HepG2 (cell line): ENCODE measurements around the gene NAA16. TPM values are rescaled to one million over a fixed set of nuclear protein-coding genes. Genes with fewer than 3 reads are reported as not detected.

Experiments
- ATAC-seq: fragments of 200-7000 bp; cut with Tn5 transposase; 3 replicates; pipeline ENCODE4 v1.9.1; 2020; ENCODE audit warnings: mild to moderate bottlenecking, moderate library complexity
- BruUV-seq: library from RNA; stranded (reverse); fragments of 400-500 nt; replicated peaks from 2 replicates; lab custom pipeline; 2021; lab: Mats Ljungman, UMichigan
- CTCF ChIA-PET: fragments of 300-600 bp; formaldehyde crosslinking; extraction: SDS; loops from one replicate; lab custom pipeline; 2021; ENCODE audit warnings: low total read pairs, inconsistent platforms, low intra/inter-chr PET ratio; lab: Yijun Ruan, JAX
- POLR2A ChIA-PET: fragments of 350-600 bp; sonication (Branson Sonifier 250); formaldehyde crosslinking; loops from one replicate; lab custom pipeline; 2020; ENCODE audit warnings: antibody characterized with exemption, inconsistent platforms; lab: Yijun Ruan, JAX
- DNase-seq: peaks from one replicate; pipeline ENCODE4 v3.0.0-alpha.2; 2015; ENCODE audit warnings: low spot score
- FAIRE-seq: peaks from 3 replicates; lab custom pipeline; 2011; peaks lifted over from hg19 to GRCh38; lab: Jason Lieb, UNC
- H2AFZ ChIP-seq: one replicate; pipeline ENCODE4 v1.6.1; 2011; ENCODE audit warnings: low read length, inconsistent platforms
- H3K27ac ChIP-seq: fragments of 300-600 bp; 3 replicates; pipeline ENCODE4 v1.8.0; 2011; ENCODE audit warnings: mixed run types, mild to moderate bottlenecking, mixed read lengths, low read length, inconsistent platforms; ENCODE audit not compliant: insufficient read depth; ENCODE audit errors: extremely low read length
- H3K27me3 ChIP-seq, 2 experiments: fragments of 200-600 bp in 1 of 2; 2 replicates in 1 of 2; 3 replicates in 1 of 2; pipeline versions ENCODE4 v1.6.0 to v1.8.0; 2011; ENCODE audit warnings: low read length in 2 of 2, mild to moderate bottlenecking in 2 of 2, moderate library complexity in 2 of 2, inconsistent platforms in 1 of 2; ENCODE audit not compliant: insufficient read depth in 2 of 2, control insufficient read depth in 1 of 2
- H3K36me3 ChIP-seq, 2 experiments: fragments of 200-600 bp in 1 of 2; replicated peaks in 1 of 2; 2 replicates in 1 of 2; 3 replicates in 1 of 2; pipeline versions ENCODE4 v1.5.1 to v1.8.0; 2011; ENCODE audit warnings: low read length in 2 of 2, inconsistent platforms in 1 of 2; ENCODE audit not compliant: insufficient read depth in 2 of 2, control insufficient read depth in 1 of 2
- H3K4me1 ChIP-seq: 2 replicates; pipeline ENCODE4 v1.5.1; 2012; ENCODE audit warnings: low read length, inconsistent platforms; ENCODE audit not compliant: insufficient read depth
- H3K4me2 ChIP-seq: 2 replicates; pipeline ENCODE4 v1.6.0; 2011; ENCODE audit warnings: low read depth, low read length, inconsistent platforms
- H3K4me3 ChIP-seq, 3 experiments: fragments of 200-600 bp in 1 of 3; sonication (generic), shearing (Covaris generic) in 1 of 3; replicated peaks in 1 of 3; 2 replicates each; pipeline ENCODE4 v1.5.1; 2011 to 2016; ENCODE audit warnings: low read length in 3 of 3, inconsistent platforms in 2 of 3, low read depth in 2 of 3, mild to moderate bottlenecking in 2 of 3, control low read depth in 1 of 3, mixed read lengths in 1 of 3; ENCODE audit not compliant: insufficient read depth in 1 of 3
- H3K79me2 ChIP-seq: one replicate; pipeline ENCODE4 v1.6.1; 2011; ENCODE audit warnings: low read length, inconsistent platforms; ENCODE audit not compliant: insufficient read depth
- H3K9ac ChIP-seq: 2 replicates; pipeline ENCODE4 v1.6.0; 2011; ENCODE audit warnings: mild to moderate bottlenecking, low read depth, low read length, inconsistent platforms; ENCODE audit not compliant: insufficient read depth
- H3K9me3 ChIP-seq: 2 replicates; pipeline ENCODE4 v1.5.1; 2012; ENCODE audit warnings: mild to moderate bottlenecking, low read length
- H4K20me1 ChIP-seq: 2 replicates; pipeline ENCODE4 v1.6.0; 2011; ENCODE audit warnings: inconsistent platforms, mild to moderate bottlenecking, low read length, moderate library complexity; ENCODE audit not compliant: insufficient read depth
- CHD2 ChIP-seq: IDR thresholded peaks from 2 replicates; pipeline ENCODE4 v1.6.1; 2011; ENCODE audit warnings: low read depth, low read length, improper control_type of control experiment
- NR1H2 ChIP-seq: sonication (generic); formaldehyde crosslinking; IDR thresholded peaks from 2 replicates; pipeline ENCODE4 v1.8.1; 2022; ENCODE audit warnings: low read depth, missing genetic modification reagents, borderline replicate concordance
- POLR2G ChIP-seq: fragments of 200-400 bp; formaldehyde crosslinking; IDR thresholded peaks from 2 replicates; pipeline ENCODE4 v1.6.1; 2018; ENCODE audit warnings: mild to moderate bottlenecking, low read depth, low read length, moderate library complexity
- RORA ChIP-seq: sonication (generic); formaldehyde crosslinking; IDR thresholded peaks from 2 replicates; pipeline ENCODE4 v1.5.0; 2020; ENCODE audit warnings: mild to moderate bottlenecking, missing genetic modification reagents, moderate library complexity
- SMAD1 ChIP-seq: sonication (generic); formaldehyde crosslinking; IDR thresholded peaks from 2 replicates; pipeline ENCODE4 v1.4.0; 2020; ENCODE audit warnings: missing genetic modification reagents, low read depth, mild to moderate bottlenecking, borderline replicate concordance
- TP53 ChIP-seq: sonication (generic); formaldehyde crosslinking; conservative IDR thresholded peaks from 2 replicates; pipeline ENCODE4 v1.4.0; 2020; ENCODE audit warnings: missing genetic modification reagents
- ZNF292 ChIP-seq: sonication (generic); formaldehyde crosslinking; IDR thresholded peaks from 2 replicates; pipeline ENCODE4 v1.8.1; 2022; ENCODE audit warnings: mild to moderate bottlenecking, low read depth, missing genetic modification reagents, borderline replicate concordance
- ZNF891 ChIP-seq: sonication (generic); formaldehyde crosslinking; IDR thresholded peaks from 2 replicates; pipeline ENCODE4 v1.5.0; 2020; ENCODE audit warnings: mild to moderate bottlenecking, missing genetic modification reagents
- WGBS: methylation state at CpG from one replicate; pipeline ENCODE4 v1.1.6; 2017; ENCODE audit warnings: low lambda C conversion rate; 5-methylcytosine and 5-hydroxymethylcytosine counted together
- in situ Hi-C: cut with HindIII; loops from 2 replicates; pipeline ENCODE4 v1.10.0; 2017; ENCODE audit warnings: low pct_unique_long_range_greater_than_20kb; ENCODE audit not compliant: extremely low pct_ligation_motif_present
- intact Hi-C: fragments of 100-400 bp; cut with micrococcal nuclease; formaldehyde crosslinking; loops from one replicate; pipeline ENCODE4 v1.10.0; 2022; ENCODE audit not compliant: unreplicated experiment
- polyA plus RNA-seq, 8 experiments: library from polyadenylated mRNA; depleted of rRNA in 3 of 8; stranded (reverse) in 7 of 8; unstranded in 1 of 8; fragments of >200 nt; fragmentation: Illumina TruSeq in 4 of 8; extraction: Trizol in 4 of 8; gene quantifications; 2 replicates each; pipeline versions ENCODE4 v1.2.1 to v1.2.3, GENCODE V29; 2011 to 2016; ENCODE audit warnings: low read depth in 4 of 8, missing spikeins in 1 of 8, mixed read lengths in 1 of 8; ENCODE audit not compliant: insufficient read depth in 1 of 8
- total RNA-seq, 5 experiments: library from RNA; depleted of rRNA; stranded (reverse); fragments of >200 nt; fragmentation: Illumina TruSeq; extraction: Trizol; gene quantifications; 2 replicates each; pipeline ENCODE4 v1.2.3, GENCODE V29; 2016; ENCODE audit warnings: low read depth in 1 of 5
- TF ChIP-seq, protein P1 (sequence below): sonication (generic); formaldehyde crosslinking; IDR thresholded peaks from 2 replicates; pipeline ENCODE4 v1.8.1; 2023; ENCODE audit warnings: mild to moderate bottlenecking, missing genetic modification reagents, borderline replicate concordance
- TF ChIP-seq, protein P2 (sequence below): sonication (generic); formaldehyde crosslinking; IDR thresholded peaks from 2 replicates; pipeline ENCODE4 v1.5.1; 2020; ENCODE audit warnings: mild to moderate bottlenecking, missing genetic modification reagents, moderate library complexity
- TF ChIP-seq, protein P3 (sequence below): sonication (generic); formaldehyde crosslinking; IDR thresholded peaks from 2 replicates; pipeline ENCODE4 v1.4.0; 2020; ENCODE audit warnings: missing genetic modification reagents
- TF ChIP-seq, protein P4 (sequence below): sonication (generic); formaldehyde crosslinking; conservative IDR thresholded peaks from 2 replicates; pipeline ENCODE4 v1.8.0; 2022; ENCODE audit warnings: mild to moderate bottlenecking, moderate library complexity, missing genetic modification reagents
- TF ChIP-seq, protein P5 (sequence below): sonication (generic); formaldehyde crosslinking; IDR thresholded peaks from 2 replicates; pipeline ENCODE4 v1.5.0; 2020; ENCODE audit warnings: missing genetic modification reagents, mild to moderate bottlenecking, borderline replicate concordance

Gene NAA16
- total and polyA plus RNA-seq, 2 of the 13 experiments (the other 11 are each of a cell fraction or from before 2014, with no cell fraction given), result 9.2 to 15.1 TPM

DNA sequence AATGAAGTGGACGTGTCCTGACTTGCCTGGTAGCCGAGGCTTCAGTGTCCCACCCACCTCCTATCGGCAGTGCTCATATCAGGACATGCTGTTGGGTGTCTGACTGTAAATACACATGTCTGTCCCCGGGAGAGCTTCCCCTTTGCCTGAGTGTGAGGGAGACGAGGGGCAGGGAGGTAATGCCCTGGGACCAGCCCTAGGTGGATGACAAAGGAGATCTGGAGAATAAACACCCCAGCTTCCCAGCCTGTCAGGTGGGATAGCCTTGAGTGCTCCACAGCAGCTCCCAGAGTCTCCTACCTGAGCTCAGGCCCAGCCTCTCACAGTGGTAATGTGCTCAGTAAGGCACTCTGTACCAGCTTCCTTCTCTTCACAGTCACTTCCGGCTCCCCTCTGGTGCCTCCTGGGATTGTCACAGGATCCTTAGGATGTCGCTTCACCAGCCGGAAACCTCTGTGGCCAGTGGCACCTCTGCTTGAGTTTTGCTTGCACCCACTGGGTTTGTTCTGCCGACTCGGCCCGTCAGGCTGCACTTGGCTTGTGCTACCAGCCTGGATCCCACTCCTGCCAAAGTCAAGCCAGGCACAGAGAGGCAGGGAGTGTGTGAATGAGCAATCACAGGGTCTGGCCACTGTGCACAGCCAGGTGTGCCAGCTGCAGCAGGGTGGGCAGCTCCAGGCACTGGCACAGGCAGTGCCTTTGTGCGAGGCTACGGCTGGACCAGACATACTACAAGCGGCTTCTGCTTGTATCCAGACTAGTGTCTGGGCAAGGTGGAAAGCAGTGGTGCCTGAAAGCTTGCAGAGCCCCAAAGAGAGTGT lies 91.8 kb downstream of the NAA16 start:
- DNase-seq (peak; percentile 29), FAIRE-seq (no peak), ATAC-seq (peak; percentile 96)
- no peaks in the 10 kb centered on the region for H3K79me2 ChIP-seq
- no peak overlapping the region for H3K27ac ChIP-seq
- peaks cover 19% of the 10 kb centered on the region; the same call in 1 of the 2 replicates for H3K4me1 ChIP-seq
- no TSS peak for BruUV-seq
- POLR2A ChIA-PET, result interaction anchor here (0.6 to 1.2 kb wide), 2 partner anchors 11 to 245 kb away, joined by 3 to 14 read pairs; no protein-coding TSS in a partner anchor
- H4K20me1 ChIP-seq, result no peaks in the 10 kb centered on the region
- H3K9ac ChIP-seq, result peak overlapping the region; percentile 42
- H3K27me3 ChIP-seq, result no peaks in the 10 kb centered on the region
- H2AFZ ChIP-seq, result peak overlapping the region; percentile 91
- in situ Hi-C loops (loop anchor here (25.0 kb wide), 1 partner anchor 709 kb away; no protein-coding TSS in a partner anchor), intact Hi-C loops (no loop called here)
- H3K9me3 ChIP-seq, result no peaks in the 10 kb centered on the region
- H3K4me3 ChIP-seq, result peak overlapping the region; percentile 11 to 58 (median 49); a peak in 5 of 6 replicates
- H3K36me3 ChIP-seq, result no peaks in the 10 kb centered on the region
- CTCF ChIA-PET, result no interaction called here
- 38% methylated on average over 9 of the region's 14 CpGs for WGBS
- H3K4me2 ChIP-seq, result peak overlapping the region; percentile 74
- TF ChIP-seq ZNF292 (peak; percentile 58; the same call in 1 of the 2 replicates), ZNF891 (CRISPR knock-in tag) (0 out of 2 replicates have a peak, but pooled peaks have one; percentile 42), NR1H2 (CRISPR knock-in tag) (no peak), RORA (CRISPR knock-in tag) (no peak), TP53 (CRISPR knock-in tag) (peak; percentile 96), CHD2 (no peak), POLR2G (peak; percentile 36; the same call in 1 of the 2 replicates), SMAD1 (no peak)
- TF ChIP-seq, protein P1, sequence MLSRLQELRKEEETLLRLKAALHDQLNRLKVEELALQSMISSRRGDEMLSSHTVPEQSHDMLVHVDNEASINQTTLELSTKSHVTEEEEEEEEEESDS, result no peak
- TF ChIP-seq, protein P2, sequence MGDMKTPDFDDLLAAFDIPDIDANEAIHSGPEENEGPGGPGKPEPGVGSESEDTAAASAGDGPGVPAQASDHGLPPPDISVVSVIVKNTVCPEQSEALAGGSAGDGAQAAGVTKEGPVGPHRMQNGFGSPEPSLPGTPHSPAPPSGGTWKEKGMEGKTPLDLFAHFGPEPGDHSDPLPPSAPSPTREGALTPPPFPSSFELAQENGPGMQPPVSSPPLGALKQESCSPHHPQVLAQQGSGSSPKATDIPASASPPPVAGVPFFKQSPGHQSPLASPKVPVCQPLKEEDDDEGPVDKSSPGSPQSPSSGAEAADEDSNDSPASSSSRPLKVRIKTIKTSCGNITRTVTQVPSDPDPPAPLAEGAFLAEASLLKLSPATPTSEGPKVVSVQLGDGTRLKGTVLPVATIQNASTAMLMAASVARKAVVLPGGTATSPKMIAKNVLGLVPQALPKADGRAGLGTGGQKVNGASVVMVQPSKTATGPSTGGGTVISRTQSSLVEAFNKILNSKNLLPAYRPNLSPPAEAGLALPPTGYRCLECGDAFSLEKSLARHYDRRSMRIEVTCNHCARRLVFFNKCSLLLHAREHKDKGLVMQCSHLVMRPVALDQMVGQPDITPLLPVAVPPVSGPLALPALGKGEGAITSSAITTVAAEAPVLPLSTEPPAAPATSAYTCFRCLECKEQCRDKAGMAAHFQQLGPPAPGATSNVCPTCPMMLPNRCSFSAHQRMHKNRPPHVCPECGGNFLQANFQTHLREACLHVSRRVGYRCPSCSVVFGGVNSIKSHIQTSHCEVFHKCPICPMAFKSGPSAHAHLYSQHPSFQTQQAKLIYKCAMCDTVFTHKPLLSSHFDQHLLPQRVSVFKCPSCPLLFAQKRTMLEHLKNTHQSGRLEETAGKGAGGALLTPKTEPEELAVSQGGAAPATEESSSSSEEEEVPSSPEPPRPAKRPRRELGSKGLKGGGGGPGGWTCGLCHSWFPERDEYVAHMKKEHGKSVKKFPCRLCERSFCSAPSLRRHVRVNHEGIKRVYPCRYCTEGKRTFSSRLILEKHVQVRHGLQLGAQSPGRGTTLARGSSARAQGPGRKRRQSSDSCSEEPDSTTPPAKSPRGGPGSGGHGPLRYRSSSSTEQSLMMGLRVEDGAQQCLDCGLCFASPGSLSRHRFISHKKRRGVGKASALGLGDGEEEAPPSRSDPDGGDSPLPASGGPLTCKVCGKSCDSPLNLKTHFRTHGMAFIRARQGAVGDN, result peak; percentile 62
- TF ChIP-seq, protein P3, sequence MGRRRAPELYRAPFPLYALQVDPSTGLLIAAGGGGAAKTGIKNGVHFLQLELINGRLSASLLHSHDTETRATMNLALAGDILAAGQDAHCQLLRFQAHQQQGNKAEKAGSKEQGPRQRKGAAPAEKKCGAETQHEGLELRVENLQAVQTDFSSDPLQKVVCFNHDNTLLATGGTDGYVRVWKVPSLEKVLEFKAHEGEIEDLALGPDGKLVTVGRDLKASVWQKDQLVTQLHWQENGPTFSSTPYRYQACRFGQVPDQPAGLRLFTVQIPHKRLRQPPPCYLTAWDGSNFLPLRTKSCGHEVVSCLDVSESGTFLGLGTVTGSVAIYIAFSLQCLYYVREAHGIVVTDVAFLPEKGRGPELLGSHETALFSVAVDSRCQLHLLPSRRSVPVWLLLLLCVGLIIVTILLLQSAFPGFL (CRISPR knock-in tag), result no peak
- TF ChIP-seq, protein P4, sequence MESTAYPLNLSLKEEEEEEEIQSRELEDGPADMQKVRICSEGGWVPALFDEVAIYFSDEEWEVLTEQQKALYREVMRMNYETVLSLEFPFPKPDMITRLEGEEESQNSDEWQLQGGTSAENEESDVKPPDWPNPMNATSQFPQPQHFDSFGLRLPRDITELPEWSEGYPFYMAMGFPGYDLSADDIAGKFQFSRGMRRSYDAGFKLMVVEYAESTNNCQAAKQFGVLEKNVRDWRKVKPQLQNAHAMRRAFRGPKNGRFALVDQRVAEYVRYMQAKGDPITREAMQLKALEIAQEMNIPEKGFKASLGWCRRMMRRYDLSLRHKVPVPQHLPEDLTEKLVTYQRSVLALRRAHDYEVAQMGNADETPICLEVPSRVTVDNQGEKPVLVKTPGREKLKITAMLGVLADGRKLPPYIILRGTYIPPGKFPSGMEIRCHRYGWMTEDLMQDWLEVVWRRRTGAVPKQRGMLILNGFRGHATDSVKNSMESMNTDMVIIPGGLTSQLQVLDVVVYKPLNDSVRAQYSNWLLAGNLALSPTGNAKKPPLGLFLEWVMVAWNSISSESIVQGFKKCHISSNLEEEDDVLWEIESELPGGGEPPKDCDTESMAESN (CRISPR knock-in tag), result 0 out of 2 replicates have a peak, but pooled peaks have one; percentile 26
- TF ChIP-seq, protein P5, sequence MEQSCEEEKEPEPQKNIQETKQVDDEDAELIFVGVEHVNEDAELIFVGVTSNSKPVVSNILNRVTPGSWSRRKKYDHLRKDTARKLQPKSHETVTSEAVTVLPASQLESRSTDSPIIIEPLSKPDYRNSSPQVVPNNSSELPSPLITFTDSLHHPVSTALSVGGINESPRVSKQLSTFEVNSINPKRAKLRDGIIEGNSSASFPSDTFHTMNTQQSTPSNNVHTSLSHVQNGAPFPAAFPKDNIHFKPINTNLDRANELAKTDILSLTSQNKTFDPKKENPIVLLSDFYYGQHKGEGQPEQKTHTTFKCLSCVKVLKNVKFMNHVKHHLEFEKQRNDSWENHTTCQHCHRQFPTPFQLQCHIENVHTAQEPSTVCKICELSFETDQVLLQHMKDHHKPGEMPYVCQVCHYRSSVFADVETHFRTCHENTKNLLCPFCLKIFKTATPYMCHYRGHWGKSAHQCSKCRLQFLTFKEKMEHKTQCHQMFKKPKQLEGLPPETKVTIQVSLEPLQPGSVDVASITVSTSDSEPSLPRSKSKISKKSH (CRISPR knock-in tag), result peak; percentile 30; the same call in 1 of the 2 replicates
